Kidney (tissue), 14 donors: Measurements from ENCODE around the gene PACSIN1. TPM values are rescaled to one million over a fixed set of nuclear protein-coding genes. Genes with fewer than 3 reads are reported as not detected.

ENCODE experiments used
- DNase-seq, 5 donors: peaks; one replicate each; pipeline ENCODE4 v3.0.0-alpha.2; 2013 to 2020
- FAIRE-seq: peaks from 2 replicates; lab custom pipeline; 2012; peaks lifted over from hg19 to GRCh38; lab: Jason Lieb, UNC
- H3K27ac ChIP-seq, 2 donors: one replicate each; pipeline ENCODE4 v1.7.0; 2013; ENCODE audit warnings: low read depth in 2 of 2, low read length in 2 of 2, inconsistent platforms in 1 of 2
- H3K27me3 ChIP-seq: one replicate; pipeline ENCODE4 v1.7.1; 2013; ENCODE audit warnings: low read length, inconsistent platforms; ENCODE audit not compliant: control insufficient read depth, insufficient read depth
- H3K36me3 ChIP-seq, 3 donors: one replicate each; pipeline versions ENCODE4 v1.7.0 to v1.7.1; 2013; ENCODE audit warnings: low read length in 3 of 3, control low read depth in 1 of 3, inconsistent platforms in 1 of 3; ENCODE audit not compliant: insufficient read depth in 3 of 3, control insufficient read depth in 2 of 3
- H3K4me1 ChIP-seq, 3 donors: one replicate each; pipeline versions ENCODE4 v1.7.0 to v1.7.1; 2013; ENCODE audit warnings: low read length in 3 of 3, inconsistent platforms in 1 of 3, low read depth in 1 of 3; ENCODE audit not compliant: control insufficient read depth in 2 of 3, insufficient read depth in 2 of 3
- H3K4me3 ChIP-seq, 3 donors: one replicate each; pipeline versions ENCODE4 v1.7.0 to v1.8.1; 2013; ENCODE audit warnings: low read length in 3 of 3, control low read depth in 1 of 3, inconsistent platforms in 1 of 3
- H3K9ac ChIP-seq, 3 donors: one replicate each; pipeline versions ENCODE4 v1.7.0 to v1.7.1; 2013; ENCODE audit warnings: low read length in 3 of 3, control low read depth in 1 of 3, inconsistent platforms in 1 of 3
- H3K9me3 ChIP-seq, 3 donors: one replicate each; pipeline versions ENCODE4 v1.7.0 to v1.7.1; 2013; ENCODE audit warnings: low read length in 3 of 3, control low read depth in 1 of 3, inconsistent platforms in 1 of 3; ENCODE audit not compliant: control insufficient read depth in 2 of 3, insufficient read depth in 1 of 3
- intact Hi-C: fragments of 100-400 bp; cut with DNase I; formaldehyde crosslinking; loops from one replicate; pipeline ENCODE4 v1.11.1; 2022
- polyA plus RNA-seq: library from polyadenylated mRNA; stranded (reverse); fragments of 350-450 nt; fragmentation: Illumina TruSeq; extraction: RNeasy Lipid Tissue Mini Kit (QIAGEN cat#74804); gene quantifications from one replicate; pipeline ENCODE4 v1.2.3, GENCODE V29; 2014; ENCODE audit warnings: low read depth, low replicate concordance; ENCODE audit not compliant: insufficient read depth
- total RNA-seq: library from RNA; stranded (reverse); fragmentation: NEBNext Ultra II Directional; extraction: Animal tissue kit (Norgen Biotek cat#: 25700); gene quantifications from one replicate; pipeline ENCODE4 v1.2.1, GENCODE V29; 2021
- TF ChIP-seq, protein P1 (sequence below): IDR thresholded peaks from 3 replicates; pipeline ENCODE4 v1.5.1; 2012; ENCODE audit warnings: mild to moderate bottlenecking, moderate library complexity, borderline replicate concordance; ENCODE audit not compliant: insufficient read depth; ENCODE audit errors: extremely low read depth
- donor health status: control.
- donor health status: control.
- donor health status: control.
- donor health status: control.
- donor health status: control.
- donor health status: DM: yes; HTN: yes; CAD: no.
- donor health status: Normal renal cell carcinoma (clear cell type).

PACSIN1 gene
- total and polyA plus RNA-seq, 2 donors from 2014 or later, result 1.7 to 4.1 TPM

DNA sequence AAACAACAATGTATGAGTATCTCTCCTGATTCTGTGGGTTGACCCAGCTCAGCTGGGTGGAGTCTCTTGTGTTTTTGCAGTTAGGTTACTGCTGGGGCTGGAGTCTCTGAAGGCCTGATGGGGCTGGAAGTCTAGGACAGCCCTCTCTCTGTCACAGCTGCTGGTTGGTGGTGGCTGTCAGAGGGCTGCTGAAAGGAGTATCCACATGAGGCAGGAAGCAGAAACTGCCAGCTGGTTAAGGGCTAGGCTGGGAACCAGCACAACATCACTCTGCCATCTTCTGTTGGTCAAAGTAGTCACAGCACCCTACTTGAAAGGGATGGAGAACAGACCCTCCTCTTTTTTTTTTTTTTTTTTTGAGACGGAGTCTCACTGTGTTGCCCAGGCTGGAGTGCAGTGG is 10.0 kb upstream of the PACSIN1 start:
- no peak overlapping the region for H3K9ac ChIP-seq

DNA sequence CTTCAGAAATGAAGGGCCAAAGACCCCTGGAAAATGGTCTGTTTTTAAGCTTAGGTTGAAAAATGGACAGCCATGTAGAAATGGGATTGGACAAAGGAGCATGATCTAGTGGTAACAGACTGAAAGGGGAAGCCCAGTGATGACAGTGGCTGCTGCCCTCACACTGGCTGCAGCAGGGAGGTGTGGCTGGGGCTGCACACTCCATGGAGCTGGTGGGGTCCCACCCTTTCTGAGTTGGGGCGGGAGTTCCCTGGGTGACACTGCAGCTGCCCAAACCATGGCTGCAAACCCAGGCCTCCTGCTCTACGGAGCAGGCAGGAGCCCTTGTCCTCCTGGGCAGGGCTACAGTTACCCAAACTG is 8.5 kb upstream of the PACSIN1 start:
- TF ChIP-seq, protein P1, sequence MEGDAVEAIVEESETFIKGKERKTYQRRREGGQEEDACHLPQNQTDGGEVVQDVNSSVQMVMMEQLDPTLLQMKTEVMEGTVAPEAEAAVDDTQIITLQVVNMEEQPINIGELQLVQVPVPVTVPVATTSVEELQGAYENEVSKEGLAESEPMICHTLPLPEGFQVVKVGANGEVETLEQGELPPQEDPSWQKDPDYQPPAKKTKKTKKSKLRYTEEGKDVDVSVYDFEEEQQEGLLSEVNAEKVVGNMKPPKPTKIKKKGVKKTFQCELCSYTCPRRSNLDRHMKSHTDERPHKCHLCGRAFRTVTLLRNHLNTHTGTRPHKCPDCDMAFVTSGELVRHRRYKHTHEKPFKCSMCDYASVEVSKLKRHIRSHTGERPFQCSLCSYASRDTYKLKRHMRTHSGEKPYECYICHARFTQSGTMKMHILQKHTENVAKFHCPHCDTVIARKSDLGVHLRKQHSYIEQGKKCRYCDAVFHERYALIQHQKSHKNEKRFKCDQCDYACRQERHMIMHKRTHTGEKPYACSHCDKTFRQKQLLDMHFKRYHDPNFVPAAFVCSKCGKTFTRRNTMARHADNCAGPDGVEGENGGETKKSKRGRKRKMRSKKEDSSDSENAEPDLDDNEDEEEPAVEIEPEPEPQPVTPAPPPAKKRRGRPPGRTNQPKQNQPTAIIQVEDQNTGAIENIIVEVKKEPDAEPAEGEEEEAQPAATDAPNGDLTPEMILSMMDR, result no peak
- H3K36me3 ChIP-seq, result no peaks in the 10 kb centered on the region
- H3K27ac ChIP-seq, result no peak overlapping the region
- intact Hi-C loops, result no loop called here
- no peak overlapping the region for H3K9ac ChIP-seq
- H3K4me3 ChIP-seq, result no peak overlapping the region
- FAIRE-seq (no peak), DNase-seq (no peak)
- H3K9me3 ChIP-seq, result no peaks in the 10 kb centered on the region
- H3K27me3 ChIP-seq, result no peaks in the 10 kb centered on the region
- no peaks in the 10 kb centered on the region for H3K4me1 ChIP-seq

More for the DNA sequence above, 10.0 kb upstream of the PACSIN1 start:
- DNase-seq (no peak), FAIRE-seq (no peak)
- no peaks in the 10 kb centered on the region for H3K4me1 ChIP-seq
- H3K27me3 ChIP-seq, result no peaks in the 10 kb centered on the region
- no peak overlapping the region for H3K4me3 ChIP-seq
- TF ChIP-seq, protein P1, result no peak
- peaks cover 0 to 2% (median 0%) of the 10 kb centered on the region in 3 donors for H3K9me3 ChIP-seq
- intact Hi-C loops, result no loop called here
- H3K27ac ChIP-seq, result no peak overlapping the region
- H3K36me3 ChIP-seq, result no peaks in the 10 kb centered on the region

DNA sequence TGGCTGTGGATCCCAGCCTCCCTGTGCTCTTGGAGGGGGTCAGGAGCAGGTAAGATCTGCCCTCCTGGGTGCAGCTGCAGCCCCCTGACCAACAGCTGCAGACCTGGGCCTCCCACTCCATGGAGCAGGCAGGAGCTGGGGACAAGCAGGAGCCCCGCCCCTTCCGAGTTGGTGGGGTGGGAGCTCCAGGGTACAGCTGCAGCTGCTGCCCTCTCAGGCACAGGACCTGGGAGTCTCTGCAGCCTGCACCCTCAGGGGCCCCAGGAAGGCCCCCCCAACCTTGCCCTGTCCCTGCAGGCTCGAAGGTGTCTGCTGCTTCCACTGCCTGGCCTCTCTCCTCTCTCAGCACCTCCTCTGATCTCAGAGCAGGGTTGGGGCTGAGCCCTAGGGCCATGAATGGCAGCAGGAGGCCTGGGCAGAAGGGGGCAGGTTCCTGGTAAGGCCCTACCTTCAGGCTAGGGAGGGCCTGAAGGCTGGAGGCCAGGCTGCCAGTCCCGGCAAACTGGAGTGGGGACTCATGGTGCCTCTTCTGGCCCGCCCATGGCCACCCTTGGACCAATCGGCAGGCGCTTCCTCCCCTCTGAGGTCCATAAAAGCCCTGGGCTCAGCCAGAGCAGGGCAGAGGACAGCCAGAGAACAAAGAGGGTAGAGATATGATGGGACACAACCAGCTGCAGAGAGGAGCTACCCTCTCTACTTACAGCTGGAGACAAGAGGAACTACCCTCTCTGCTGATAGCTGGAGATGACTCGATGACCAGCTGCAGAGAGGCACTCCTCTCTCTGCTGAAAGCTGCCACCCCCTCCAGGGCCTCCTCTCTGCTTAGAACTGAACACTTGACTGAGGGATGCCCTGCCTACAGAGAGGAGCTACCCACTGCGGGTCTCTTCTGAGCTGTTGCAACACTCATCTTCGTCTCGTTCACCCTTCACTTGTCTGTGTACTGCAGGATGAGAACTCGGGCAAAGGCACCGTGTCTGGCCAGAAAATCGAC is 7.8 kb upstream of the PACSIN1 start:
- no peaks in the 10 kb centered on the region for H3K27me3 ChIP-seq
- no peak for FAIRE-seq
- no peaks in the 10 kb centered on the region for H3K9me3 ChIP-seq
- TF ChIP-seq, protein P1, result no peak
- H3K4me1 ChIP-seq, result peaks cover 0 to 2% (median 0%) of the 10 kb centered on the region in 3 donors
- no peak for DNase-seq
- no peak overlapping the region for H3K4me3 ChIP-seq
- no peak overlapping the region for H3K9ac ChIP-seq
- no peaks in the 10 kb centered on the region for H3K36me3 ChIP-seq
- H3K27ac ChIP-seq, result no peak overlapping the region
- intact Hi-C loops, result no loop called here
